ENCODE measurements around the gene INHBA. TPM values are rescaled to one million over a fixed set of nuclear protein-coding genes. Genes with fewer than 3 reads are reported as not detected.

Gene INHBA
- total RNA-seq, 2 experiments from 2014 or later: not detected

GRCh38 chr7:41731493-41732435 is 28.9 kb upstream of the INHBA start:
- intact Hi-C loops (cut with micrococcal nuclease): no loop called here
- POLR2A ChIA-PET: no interaction called here
- Mint-ChIP-seq H3K36me3 (no peaks in the 10 kb centered on the region), H3K4me3 (no peak overlapping the region), H3K4me1 (ENCODE audit: low read depth) (peaks cover 9% of the 10 kb centered on the region), H3K27ac (no peak overlapping the region), H3K27me3 (peaks cover 14% of the 10 kb centered on the region), H3K9me3 (no peaks in the 10 kb centered on the region)
- CTCF ChIA-PET: interaction anchor here (0.6 kb wide), 1 partner anchor 893 kb away, joined by 3 read pairs; no protein-coding TSS in a partner anchor
- DNase-seq: no peak

GRCh38 chr7:41730668-41731067 is 27.8 kb upstream of the INHBA start:
- Mint-ChIP-seq H3K9me3 (no peaks in the 10 kb centered on the region), H3K27me3 (peaks cover 11% of the 10 kb centered on the region), H3K4me1 (ENCODE audit: low read depth) (peaks cover 9% of the 10 kb centered on the region), H3K27ac (no peak overlapping the region), H3K36me3 (no peaks in the 10 kb centered on the region), H3K4me3 (no peak overlapping the region)
- POLR2A ChIA-PET: no interaction called here
- CTCF ChIA-PET: no interaction called here
- no peak for DNase-seq
- intact Hi-C loops (cut with micrococcal nuclease): no loop called here

- intact Hi-C loops (cut with micrococcal nuclease): no loop called here
- DNase-seq: no peak
- Mint-ChIP-seq H3K9me3 (no peaks in the 10 kb centered on the region), H3K4me1 (ENCODE audit: low read depth) (peaks cover 9% of the 10 kb centered on the region), H3K27me3 (peaks cover 9% of the 10 kb centered on the region), H3K36me3 (no peaks in the 10 kb centered on the region), H3K4me3 (no peak overlapping the region), H3K27ac (no peak overlapping the region)
- ChIA-PET CTCF (interaction anchor here (0.7 kb wide), 1 partner anchor 1330 kb away, joined by 5 read pairs; no protein-coding TSS in a partner anchor), POLR2A (no interaction called here)
Measured at GRCh38 chr7:41730161-41730560, 27.3 kb upstream of the INHBA start.

GRCh38 chr7:41729059-41729458 is 26.2 kb upstream of the INHBA start:
- H3K27me3 Mint-ChIP-seq: peaks cover 9% of the 10 kb centered on the region
- H3K27ac Mint-ChIP-seq: no peak overlapping the region
- no peaks in the 10 kb centered on the region for H3K9me3 Mint-ChIP-seq
- no peak for DNase-seq
- no peak overlapping the region for H3K4me3 Mint-ChIP-seq
- H3K36me3 Mint-ChIP-seq: no peaks in the 10 kb centered on the region
- CTCF ChIA-PET: no interaction called here
- POLR2A ChIA-PET: no interaction called here
- intact Hi-C loops (cut with micrococcal nuclease): no loop called here
- peaks cover 9% of the 10 kb centered on the region for H3K4me1 Mint-ChIP-seq (ENCODE audit: low read depth)

- CTCF ChIA-PET: no interaction called here
- H3K4me3 Mint-ChIP-seq: no peak overlapping the region
- no peak for DNase-seq
- H3K9me3 Mint-ChIP-seq: no peaks in the 10 kb centered on the region
- intact Hi-C loops (cut with micrococcal nuclease): no loop called here
- POLR2A ChIA-PET: no interaction called here
- peaks cover 7% of the 10 kb centered on the region for H3K27me3 Mint-ChIP-seq
- no peak overlapping the region for H3K27ac Mint-ChIP-seq
- no peaks in the 10 kb centered on the region for H3K4me1 Mint-ChIP-seq (ENCODE audit: low read depth)
- H3K36me3 Mint-ChIP-seq: no peaks in the 10 kb centered on the region
Measured at GRCh38 chr7:41725013-41725412, 22.1 kb upstream of the INHBA start.

- Mint-ChIP-seq H3K4me1 (ENCODE audit: low read depth) (no peaks in the 10 kb centered on the region), H3K27me3 (peaks cover 7% of the 10 kb centered on the region), H3K27ac (no peak overlapping the region), H3K4me3 (no peak overlapping the region), H3K36me3 (no peaks in the 10 kb centered on the region), H3K9me3 (no peaks in the 10 kb centered on the region)
- CTCF ChIA-PET: no interaction called here
- DNase-seq: no peak
- intact Hi-C loops (cut with micrococcal nuclease): no loop called here
- POLR2A ChIA-PET: no interaction called here
Measured at GRCh38 chr7:41720886-41721285, 18.0 kb upstream of the INHBA start.

- peaks cover 7% of the 10 kb centered on the region for H3K27me3 Mint-ChIP-seq
- intact Hi-C loops (cut with micrococcal nuclease): no loop called here
- H3K36me3 Mint-ChIP-seq: no peaks in the 10 kb centered on the region
Measured at GRCh38 chr7:41720046-41720445, 17.2 kb upstream of the INHBA start.

GRCh38 chr7:41716691-41717090 is 13.8 kb upstream of the INHBA start:
- no peaks in the 10 kb centered on the region for H3K27me3 Mint-ChIP-seq
- ChIA-PET POLR2A (no interaction called here), CTCF (no interaction called here)
- H3K27ac Mint-ChIP-seq: no peak overlapping the region
- no peaks in the 10 kb centered on the region for H3K4me1 Mint-ChIP-seq (ENCODE audit: low read depth)
- H3K4me3 Mint-ChIP-seq: no peak overlapping the region
- intact Hi-C loops (cut with micrococcal nuclease): no loop called here
- H3K9me3 Mint-ChIP-seq: no peaks in the 10 kb centered on the region
- H3K36me3 Mint-ChIP-seq: no peaks in the 10 kb centered on the region
- no peak for DNase-seq

More at GRCh38 chr7:41720046-41720445, 17.2 kb upstream of the INHBA start:
- Mint-ChIP-seq H3K27ac (no peak overlapping the region), H3K4me1 (ENCODE audit: low read depth) (no peaks in the 10 kb centered on the region), H3K4me3 (no peak overlapping the region), H3K9me3 (no peaks in the 10 kb centered on the region)
- DNase-seq: no peak
- ChIA-PET CTCF (no interaction called here), POLR2A (no interaction called here)

- no peaks in the 10 kb centered on the region for H3K9me3 Mint-ChIP-seq
- DNase-seq: no peak
- no peaks in the 10 kb centered on the region for H3K36me3 Mint-ChIP-seq
- ChIA-PET POLR2A (no interaction called here), CTCF (interaction anchor here (1.5 kb wide), 1 partner anchor 10 kb away, joined by 5 read pairs; no protein-coding TSS in a partner anchor)
- intact Hi-C loops (cut with micrococcal nuclease): no loop called here
- no peak overlapping the region for H3K27ac Mint-ChIP-seq
- no peaks in the 10 kb centered on the region for H3K27me3 Mint-ChIP-seq
- no peak overlapping the region for H3K4me3 Mint-ChIP-seq
- H3K4me1 Mint-ChIP-seq (ENCODE audit: low read depth): no peaks in the 10 kb centered on the region
Measured at GRCh38 chr7:41715000-41715399, 12.1 kb upstream of the INHBA start.

GRCh38 chr7:41711283-41712064 is 8.6 kb upstream of the INHBA start:
- no peak overlapping the region for H3K27ac Mint-ChIP-seq
- H3K27me3 Mint-ChIP-seq: peaks cover 6% of the 10 kb centered on the region
- H3K9me3 Mint-ChIP-seq: no peaks in the 10 kb centered on the region
- intact Hi-C loops (cut with micrococcal nuclease): no loop called here
- ChIA-PET CTCF (no interaction called here), POLR2A (no interaction called here)
- no peaks in the 10 kb centered on the region for H3K4me1 Mint-ChIP-seq (ENCODE audit: low read depth)
- no peak for DNase-seq
- no peaks in the 10 kb centered on the region for H3K36me3 Mint-ChIP-seq
- no peak overlapping the region for H3K4me3 Mint-ChIP-seq

- intact Hi-C loops (cut with micrococcal nuclease): no loop called here
- Mint-ChIP-seq H3K9me3 (no peaks in the 10 kb centered on the region), H3K27ac (no peak overlapping the region), H3K36me3 (no peaks in the 10 kb centered on the region), H3K4me1 (ENCODE audit: low read depth) (peaks cover 4% of the 10 kb centered on the region), H3K4me3 (no peak overlapping the region), H3K27me3 (peaks cover 13% of the 10 kb centered on the region)
- CTCF ChIA-PET: no interaction called here
- DNase-seq: no peak
- POLR2A ChIA-PET: interaction anchor here (0.5 kb wide), 1 partner anchor 1439 kb away, joined by 3 read pairs; no protein-coding TSS in a partner anchor
Measured at GRCh38 chr7:41710838-41711237, 7.9 kb upstream of the INHBA start.

GRCh38 chr7:41709621-41710020 is 6.7 kb upstream of the INHBA start:
- no peak for DNase-seq
- Mint-ChIP-seq H3K9me3 (no peaks in the 10 kb centered on the region), H3K4me3 (no peak overlapping the region), H3K4me1 (ENCODE audit: low read depth) (peaks cover 12% of the 10 kb centered on the region), H3K36me3 (no peaks in the 10 kb centered on the region), H3K27ac (no peak overlapping the region), H3K27me3 (peaks cover 19% of the 10 kb centered on the region)
- ChIA-PET CTCF (no interaction called here), POLR2A (no interaction called here)
- intact Hi-C loops (cut with micrococcal nuclease): no loop called here

Data from activated CD4-positive, alpha-beta memory T cell treated with anti-CD3 and anti-CD28 coated beads for 36 hours (primary cell).